Aorta (tissue), 5 donors: ENCODE data around the gene CTBP1. TPM values are rescaled to one million over a fixed set of nuclear protein-coding genes. Genes with fewer than 3 reads are reported as not detected.
A peak's percentile ranks its signal among the peaks of the same experiment; 100 is the strongest.

ENCODE experiments used
- ATAC-seq: fragments of 200-7000 bp; cut with Tn5 transposase; one replicate; pipeline ENCODE4 v1.9.1; 2022; ENCODE audit warnings: moderate library complexity; ENCODE audit not compliant: low FRiP score
- DNase-seq, 2 donors: peaks; one replicate each; pipeline ENCODE4 v3.0.0-alpha.2; 2020
- H3K27ac ChIP-seq, 2 donors: one replicate each; pipeline ENCODE4 v1.5.1; 2013; ENCODE audit warnings: low read length in 2 of 2, mild to moderate bottlenecking in 2 of 2, moderate library complexity in 2 of 2, control low read depth in 1 of 2, inconsistent platforms in 1 of 2, low read depth in 1 of 2
- H3K27me3 ChIP-seq, 2 donors: one replicate each; pipeline ENCODE4 v1.6.1; 2013; ENCODE audit warnings: control low read depth in 1 of 2, low read length in 1 of 2, mild to moderate bottlenecking in 1 of 2, moderate library complexity in 1 of 2; ENCODE audit not compliant: insufficient read depth in 2 of 2, control insufficient read depth in 1 of 2
- H3K36me3 ChIP-seq, 2 donors: one replicate each; pipeline ENCODE4 v1.6.1; 2013; ENCODE audit warnings: control low read depth in 1 of 2, low read length in 1 of 2, mild to moderate bottlenecking in 1 of 2; ENCODE audit not compliant: insufficient read depth in 2 of 2, control insufficient read depth in 1 of 2
- H3K4me1 ChIP-seq, 2 donors: one replicate each; pipeline ENCODE4 v1.6.1; 2013; ENCODE audit warnings: low read length in 2 of 2, control low read depth in 1 of 2, mild to moderate bottlenecking in 1 of 2, moderate library complexity in 1 of 2; ENCODE audit not compliant: insufficient read depth in 2 of 2, control insufficient read depth in 1 of 2
- H3K4me3 ChIP-seq, 2 donors: one replicate each; pipeline ENCODE4 v1.5.1; 2013; ENCODE audit warnings: low read length in 2 of 2, control low read depth in 1 of 2, mild to moderate bottlenecking in 1 of 2
- H3K9me3 ChIP-seq: one replicate; pipeline ENCODE4 v1.6.1; 2013; ENCODE audit warnings: mild to moderate bottlenecking, low read length; ENCODE audit not compliant: control insufficient read depth
- WGBS, 2 donors: extraction: QIAGEN DNeasy Blood & Tissue Kit; methylation state at CpG; one replicate each; pipeline ENCODE4 v1.1.7; 2013; 5-methylcytosine and 5-hydroxymethylcytosine counted together
- intact Hi-C, 2 donors: fragments of 100-400 bp; cut with DNase I; formaldehyde crosslinking; loops; one replicate each; pipeline versions ENCODE4 v1.14.2 to v1.15.0; 2022
- polyA plus RNA-seq, 2 donors: library from polyadenylated mRNA; stranded (reverse); fragments of 200-250 nt; gene quantifications; one replicate each; pipeline ENCODE4 v1.2.3, GENCODE V29; 2013
- total RNA-seq, 2 donors: library from RNA; stranded (reverse); fragmentation: NEBNext Ultra II Directional; extraction: Animal tissue kit (Norgen Biotek cat#: 25700); gene quantifications; one replicate each; pipeline ENCODE4 v1.2.1, GENCODE V29; 2021
- donor health status: healthy with polysubstance abuse.
- donor health status: Bipolar disorder and iron deficiency.
- donor health status: DM: no; HTN: no; CAD: no.
- donor health status: DM: no; HTN: no; CAD: no.
- donor health status: DM: yes; HTN: yes; CAD: no.

Gene CTBP1
- total and polyA plus RNA-seq, 4 donors = 66.4 to 145 (median 104) TPM

DNA sequence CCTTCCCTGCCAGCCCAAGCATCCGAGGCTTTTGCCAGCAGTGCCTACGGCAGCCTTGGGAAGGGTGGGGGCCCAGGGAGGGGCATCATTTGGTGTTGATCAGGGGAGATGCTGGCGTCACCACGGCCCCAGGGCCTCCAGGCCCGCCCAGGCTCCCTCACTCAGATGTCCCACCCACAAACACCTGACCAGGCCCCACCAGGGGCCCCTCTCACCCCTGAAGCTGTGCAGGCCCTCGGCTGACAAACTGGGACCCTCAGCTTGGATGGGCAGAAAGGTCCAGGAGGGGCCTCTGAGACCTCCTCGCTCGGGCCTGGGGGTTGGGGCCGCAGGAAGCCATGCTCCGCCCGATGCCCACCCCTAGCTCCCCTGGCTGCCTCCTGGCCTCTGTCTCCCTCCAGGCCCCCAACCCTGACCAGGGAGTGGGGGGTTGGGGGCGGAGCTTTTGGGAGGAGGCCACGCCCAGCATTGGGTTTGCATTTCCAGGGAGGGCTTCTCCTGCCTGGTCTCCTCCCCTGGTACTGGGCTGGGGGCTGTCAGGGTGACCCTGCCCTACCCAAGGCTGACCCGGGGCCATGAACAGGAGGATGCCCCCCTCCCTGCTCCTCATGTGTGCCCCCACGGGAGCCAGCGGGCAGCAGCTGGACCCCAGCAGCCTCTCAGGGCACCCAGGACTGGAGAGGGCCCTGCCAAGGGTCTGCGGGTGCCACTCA is 43.2 kb downstream of the CTBP1 start:
- Histone ChIP-seq H3K4me1 (no peaks in the 10 kb centered on the region), H3K27ac (no peak overlapping the region)
- peak; percentile 45 to 66 for DNase-seq

DNA sequence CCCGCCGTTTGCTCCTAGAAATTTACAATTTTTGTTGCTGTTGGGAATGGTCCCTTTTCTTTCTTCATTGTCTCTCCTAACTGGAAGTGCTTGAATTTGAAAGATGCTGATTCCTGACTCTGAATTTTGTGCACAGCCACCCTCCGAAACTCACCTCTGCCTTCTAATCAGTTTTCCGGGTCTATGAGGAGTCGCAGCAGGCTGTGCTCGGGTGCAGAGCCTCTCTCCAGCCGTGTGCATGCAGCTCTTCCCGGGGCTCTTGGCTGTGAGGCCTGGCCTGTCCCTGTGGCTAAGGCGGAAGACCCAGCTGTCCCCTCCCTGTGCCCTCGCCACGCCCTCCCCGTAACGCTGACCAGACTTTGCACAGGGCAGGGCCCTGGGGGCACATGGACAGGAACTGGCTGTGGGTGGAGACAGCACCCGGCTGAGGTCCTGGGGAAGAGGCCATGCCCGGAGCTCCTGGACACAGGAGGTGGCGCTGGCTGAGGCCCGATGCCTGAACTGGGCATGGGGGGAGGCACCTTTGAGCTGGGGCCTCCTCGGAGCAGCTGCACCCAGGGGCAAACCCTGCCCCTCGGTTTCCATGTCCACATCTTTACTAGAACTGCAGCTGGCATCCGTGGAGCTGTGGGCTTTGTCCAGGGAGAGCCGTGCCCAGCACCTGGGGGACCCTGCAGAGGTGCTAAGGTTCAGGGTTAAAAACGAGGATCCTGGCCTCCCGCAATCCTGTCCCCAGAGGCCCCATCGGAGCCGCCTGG is 43.9 kb downstream of the CTBP1 start:
- Histone ChIP-seq H3K36me3 (no peaks in the 10 kb centered on the region), H3K4me1 (no peaks in the 10 kb centered on the region), H3K9me3 (no peaks in the 10 kb centered on the region), H3K27ac (no peak overlapping the region), H3K27me3 (no peaks in the 10 kb centered on the region), H3K4me3 (no peak overlapping the region)
- DNase-seq (peak; percentile 44 to 69), ATAC-seq (no peak)
- intact Hi-C loops = no loop called here
- WGBS, 2 donors = 84 to 86% methylated on average over 25 of the region's 25 CpGs

More for the DNA sequence above, 43.2 kb downstream of the CTBP1 start:
- no peak overlapping the region for H3K4me3 ChIP-seq
- no peaks in the 10 kb centered on the region for H3K9me3 ChIP-seq
- no peak for ATAC-seq
- H3K27me3 ChIP-seq = no peaks in the 10 kb centered on the region
- intact Hi-C loops = no loop called here
- H3K36me3 ChIP-seq = no peaks in the 10 kb centered on the region
- 79 to 88% methylated on average over 17 of the region's 17 CpGs for WGBS, 2 donors

DNA sequence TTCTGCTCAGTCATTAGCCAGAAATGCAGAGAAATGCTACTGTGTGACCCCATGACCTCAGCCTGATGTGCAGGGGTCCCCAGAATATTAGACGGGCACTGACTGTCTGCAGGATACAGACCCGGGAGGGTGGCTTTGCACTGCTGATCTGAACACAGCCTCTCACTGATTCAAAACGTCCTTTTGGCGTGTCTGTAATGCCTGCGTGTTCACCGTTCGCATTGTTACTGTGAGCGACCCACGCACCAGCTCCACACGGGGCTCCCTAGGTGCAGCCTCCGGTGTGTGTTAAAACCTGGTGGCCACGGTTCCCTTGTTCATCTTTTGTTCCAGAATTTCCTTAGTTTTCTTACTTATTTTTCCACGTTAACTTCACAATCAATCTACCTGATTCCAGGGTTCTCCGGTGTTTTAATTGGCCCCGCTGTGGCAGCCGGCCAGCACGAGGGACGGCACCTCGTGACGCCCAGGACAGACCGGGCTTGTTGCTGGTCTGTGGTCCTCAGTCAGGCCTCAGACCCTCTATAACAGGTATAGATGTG is 44.6 kb downstream of the CTBP1 start:
- H3K4me1 ChIP-seq = no peaks in the 10 kb centered on the region
- ATAC-seq (no peak), DNase-seq (peak in 1 of 2 donors; percentile 51)
- intact Hi-C loops = no loop called here
- H3K9me3 ChIP-seq = no peaks in the 10 kb centered on the region
- no peak overlapping the region for H3K27ac ChIP-seq
- no peak overlapping the region for H3K4me3 ChIP-seq
- no peaks in the 10 kb centered on the region for H3K36me3 ChIP-seq
- 94 to 95% methylated on average over 21 of the region's 21 CpGs for WGBS, 2 donors
- no peaks in the 10 kb centered on the region for H3K27me3 ChIP-seq

DNA sequence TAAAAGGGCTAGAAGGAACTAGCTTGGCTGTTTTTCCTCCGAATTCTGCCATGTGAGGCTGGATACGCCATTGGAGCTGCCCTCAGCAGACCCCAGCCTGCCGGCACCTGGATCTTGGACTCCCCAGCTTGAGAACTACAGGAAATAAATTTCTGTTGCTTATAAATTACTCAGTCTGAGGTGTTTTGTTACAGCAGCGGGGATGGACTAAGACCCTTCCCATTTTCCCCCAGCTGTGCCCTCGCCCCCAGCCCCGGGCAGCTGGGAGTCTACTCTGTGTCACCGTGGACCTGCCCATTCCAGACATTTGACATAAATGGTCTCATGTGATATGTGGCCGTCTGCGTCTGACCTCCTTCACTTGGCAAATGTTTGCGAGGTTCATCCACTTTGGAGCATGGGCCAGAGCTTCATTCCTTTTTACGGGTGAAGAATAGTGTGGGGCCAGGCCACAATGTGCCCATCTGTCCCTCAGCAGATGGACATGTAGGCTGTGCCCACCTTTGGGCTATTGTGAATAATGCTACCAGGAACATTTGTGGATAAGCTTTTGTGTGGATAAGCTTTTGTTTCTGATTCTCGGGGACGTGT is 45.8 kb downstream of the CTBP1 start:
- ATAC-seq = no peak
- no peaks in the 10 kb centered on the region for H3K9me3 ChIP-seq

DNA sequence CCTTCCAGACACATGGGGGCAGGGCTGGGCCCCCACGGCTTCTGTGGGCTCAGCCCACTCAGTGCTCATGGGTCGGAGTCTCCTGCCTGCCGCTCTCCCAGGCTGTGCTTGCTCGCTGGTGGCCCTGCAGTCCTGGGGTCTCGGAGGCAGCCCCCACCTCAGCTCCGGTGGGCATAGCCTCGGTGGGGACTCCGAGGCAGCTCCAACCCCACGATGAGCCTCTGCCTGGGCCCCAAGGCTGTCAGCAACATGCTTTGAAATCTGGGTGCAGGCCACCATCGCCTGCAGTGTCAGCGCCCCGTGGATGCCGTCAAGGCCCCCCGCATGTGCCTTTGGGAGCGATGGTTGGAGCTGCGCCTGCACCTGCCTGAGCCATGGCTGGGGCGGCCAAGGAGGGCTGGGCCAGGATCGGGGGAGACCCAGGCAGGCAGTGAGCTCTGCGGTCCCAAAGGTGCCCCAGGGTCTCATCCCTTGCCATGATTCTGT is 46.4 kb downstream of the CTBP1 start:
- intact Hi-C loops = no loop called here
- Histone ChIP-seq H3K27ac (no peak overlapping the region), H3K4me3 (no peak overlapping the region), H3K36me3 (no peaks in the 10 kb centered on the region), H3K4me1 (no peaks in the 10 kb centered on the region), H3K27me3 (no peaks in the 10 kb centered on the region), H3K9me3 (no peaks in the 10 kb centered on the region)
- DNase-seq (peak; percentile 34 to 73), ATAC-seq (no peak)
- 94 to 95% methylated on average over 19 of the region's 19 CpGs for WGBS, 2 donors

More for the DNA sequence above, 45.8 kb downstream of the CTBP1 start:
- H3K36me3 ChIP-seq = no peaks in the 10 kb centered on the region
- DNase-seq = peak in 1 of 2 donors; percentile 34
- H3K4me1 ChIP-seq = no peaks in the 10 kb centered on the region
- H3K4me3 ChIP-seq = no peak overlapping the region
- intact Hi-C loops = no loop called here
- no peak overlapping the region for H3K27ac ChIP-seq
- WGBS, 2 donors = 90 to 92% methylated on average over 13 of the region's 13 CpGs
- no peaks in the 10 kb centered on the region for H3K27me3 ChIP-seq

DNA sequence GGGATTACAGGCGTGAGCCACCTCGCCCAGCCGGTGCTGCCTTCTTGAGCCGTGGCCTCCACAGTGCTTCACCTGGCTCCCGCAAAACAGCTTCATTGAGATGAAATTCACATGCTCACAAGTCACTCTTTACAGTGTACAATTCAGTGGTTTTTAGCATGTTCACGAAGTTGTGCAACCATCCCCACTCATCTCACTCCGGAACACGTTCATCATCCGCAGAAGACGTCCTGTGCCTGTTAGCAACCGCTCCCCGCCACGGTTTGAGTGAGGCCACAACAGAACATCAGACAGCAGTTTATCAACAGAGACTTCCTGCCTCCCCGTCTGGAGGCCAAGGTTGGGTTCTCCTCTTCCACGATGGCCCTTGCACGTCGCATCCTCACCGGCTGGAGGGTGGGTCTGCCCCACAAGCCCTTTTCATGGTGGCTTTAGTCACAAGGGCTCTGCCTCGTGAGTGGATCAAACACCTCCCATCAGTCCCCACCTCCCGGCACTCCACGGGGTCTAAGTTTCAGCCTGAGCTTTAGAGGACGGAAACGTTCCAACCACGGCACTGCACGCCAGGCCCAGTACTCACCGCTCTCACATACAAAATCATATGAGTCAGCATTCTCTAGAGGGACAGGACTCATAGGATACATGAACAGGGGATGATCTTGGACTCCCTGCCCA is 46.9 kb downstream of the CTBP1 start:
- no peaks in the 10 kb centered on the region for H3K4me1 ChIP-seq
- intact Hi-C loops = no loop called here
- H3K27ac ChIP-seq = no peak overlapping the region
- no peaks in the 10 kb centered on the region for H3K36me3 ChIP-seq
- WGBS, 2 donors = 91 to 92% methylated on average over 26 of the region's 26 CpGs
- DNase-seq = peak; percentile 67 to 77
- no peaks in the 10 kb centered on the region for H3K27me3 ChIP-seq
- no peaks in the 10 kb centered on the region for H3K9me3 ChIP-seq
- ATAC-seq = no peak
- no peak overlapping the region for H3K4me3 ChIP-seq

DNA sequence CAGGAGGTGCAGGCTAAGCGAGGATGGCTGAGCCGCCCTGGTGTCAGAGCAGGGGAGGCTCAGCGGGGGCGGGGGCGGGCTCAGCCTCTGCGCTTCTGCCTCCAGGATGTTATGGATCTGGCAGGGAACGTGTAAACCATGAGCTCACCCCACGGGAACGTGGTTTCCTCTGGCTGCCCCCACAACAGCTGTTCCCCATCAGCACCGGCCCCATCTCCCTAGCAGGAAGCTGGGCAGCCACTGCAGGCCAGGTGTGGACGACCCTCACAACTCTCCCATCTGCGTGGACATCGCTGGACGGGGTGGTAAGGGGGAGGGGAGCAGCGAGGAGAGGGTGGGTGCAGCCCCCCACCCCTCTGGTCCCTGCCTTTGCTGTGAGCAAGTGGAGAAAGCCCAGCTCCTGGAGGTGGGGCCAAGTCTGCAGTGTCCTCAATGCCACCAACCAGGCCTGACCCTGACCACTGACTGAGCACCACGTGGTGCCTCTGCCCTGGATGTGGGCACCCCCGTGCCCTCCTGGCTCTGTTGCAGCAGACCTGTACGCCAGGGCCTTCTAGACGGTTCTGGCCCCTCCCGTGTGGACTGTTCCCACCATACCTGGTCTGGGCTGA is 48.4 kb downstream of the CTBP1 start:
- 25 to 26% methylated on average over 19 to 20 of the region's 20 CpGs for WGBS, 2 donors
- no peaks in the 10 kb centered on the region for H3K27me3 ChIP-seq
- intact Hi-C loops = no loop called here
- ATAC-seq (peak; percentile 34), DNase-seq (peak; percentile 65 to 80)
- H3K27ac ChIP-seq = no peak overlapping the region
- no peaks in the 10 kb centered on the region for H3K9me3 ChIP-seq
- H3K36me3 ChIP-seq = no peaks in the 10 kb centered on the region
- H3K4me3 ChIP-seq = no peak overlapping the region
- H3K4me1 ChIP-seq = no peaks in the 10 kb centered on the region
